B cell (primary cell): ENCODE measurements around the gene ATP6V0E1. TPM values are rescaled to one million over a fixed set of nuclear protein-coding genes. Genes with fewer than 3 reads are reported as not detected.

ENCODE experiments used
- ATAC-seq: fragments of 200-7000 bp; cut with Tn5 transposase; one replicate; pipeline ENCODE4 v1.10.0; 2021; ENCODE audit warnings: low read depth, mild to moderate bottlenecking, moderate number of reproducible peaks, moderate library complexity
- CTCF ChIA-PET: fragments of 350-600 bp; sonication (Branson Sonifier 250); formaldehyde crosslinking; loops from one replicate; lab custom pipeline; 2021; ENCODE audit warnings: antibody characterized with exemption, inconsistent platforms; lab: Charles Lee
- POLR2A ChIA-PET: fragments of 350-600 bp; sonication (Branson Sonifier 250); formaldehyde crosslinking; loops from one replicate; lab custom pipeline; 2021; ENCODE audit warnings: antibody characterized with exemption; lab: Charles Lee
- DNase-seq: peaks from one replicate; pipeline ENCODE4 v3.0.0; 2013
- H2AFZ ChIP-seq: 2 replicates; pipeline ENCODE4 v1.6.1; 2012; ENCODE audit warnings: mild to moderate bottlenecking, low read depth, low read length; ENCODE audit not compliant: insufficient read depth, poor library complexity, severe bottlenecking
- H3K27ac ChIP-seq, 2 donors: 1 replicate in 1 of 2; 2 replicates in 1 of 2; pipeline ENCODE4 v1.5.1; 2012 to 2013; ENCODE audit warnings: low read length in 2 of 2, mild to moderate bottlenecking in 2 of 2, moderate library complexity in 1 of 2
- H3K27me3 ChIP-seq, 4 experiments: fragments of 200-600 bp in 1 of 4; sonication (generic) in 1 of 4; replicated peaks in 1 of 4; 1 replicate in 2 of 4; 2 replicates in 2 of 4; pipeline versions ENCODE4 v1.6.1 to v1.7.0; 2013 to 2016; ENCODE audit warnings: low read length in 3 of 4, mild to moderate bottlenecking in 2 of 4, mixed read lengths in 1 of 4, moderate library complexity in 1 of 4; ENCODE audit not compliant: insufficient read depth in 4 of 4, control insufficient read depth in 3 of 4; ENCODE audit errors: control extremely low read depth in 1 of 4
- H3K36me3 ChIP-seq, 2 experiments: replicated peaks in 1 of 2; 1 replicate in 1 of 2; 2 replicates in 1 of 2; pipeline versions ENCODE4 v1.6.1 to v1.7.1; 2013; ENCODE audit warnings: low read length in 1 of 2; ENCODE audit not compliant: insufficient read depth in 2 of 2, control insufficient read depth in 1 of 2; ENCODE audit errors: control extremely low read depth in 1 of 2, extremely low read depth in 1 of 2
- H3K4me1 ChIP-seq, 2 donors: fragments of 200-600 bp in 1 of 2; sonication (generic) in 1 of 2; 1 replicate in 1 of 2; 2 replicates in 1 of 2; pipeline versions ENCODE4 v1.5.1 to v1.6.1; 2013 to 2017; ENCODE audit warnings: low read length in 2 of 2; ENCODE audit not compliant: control insufficient read depth in 2 of 2, insufficient read depth in 2 of 2
- H3K4me2 ChIP-seq: replicated peaks from 2 replicates; pipeline ENCODE3; 2012; ENCODE audit warnings: mild to moderate bottlenecking, low read depth, low read length; ENCODE audit not compliant: poor library complexity, severe bottlenecking
- H3K4me3 ChIP-seq, 5 experiments: fragments of 200-600 bp in 1 of 5; sonication (generic) in 1 of 5; 1 replicate in 3 of 5; 2 replicates in 2 of 5; pipeline versions ENCODE4 v1.5.1 to v1.7.0; 2011 to 2016; ENCODE audit warnings: low read length in 4 of 5, mild to moderate bottlenecking in 4 of 5, low read depth in 2 of 5, control low read depth in 1 of 5, moderate library complexity in 1 of 5; ENCODE audit not compliant: insufficient read depth in 1 of 5; ENCODE audit errors: control extremely low read depth in 1 of 5, extremely low read depth in 1 of 5
- H3K79me2 ChIP-seq: fragments of 200-600 bp; sonication (generic); one replicate; pipeline ENCODE4 v1.6.0; 2016; ENCODE audit warnings: low read length; ENCODE audit not compliant: control insufficient read depth, insufficient read depth
- H3K9ac ChIP-seq: fragments of 200-600 bp; sonication (generic); 2 replicates; pipeline ENCODE4 v1.6.1; 2017; ENCODE audit warnings: mild to moderate bottlenecking, low read length, moderate library complexity
- H3K9me3 ChIP-seq, 3 donors: one replicate each; pipeline versions ENCODE4 v1.6.1 to v1.7.1; 2013; ENCODE audit warnings: low read length in 2 of 3; ENCODE audit not compliant: control insufficient read depth in 2 of 3, insufficient read depth in 1 of 3; ENCODE audit errors: control extremely low read depth in 1 of 3
- H4K20me1 ChIP-seq: 2 replicates; pipeline ENCODE4 v1.6.0; 2012; ENCODE audit warnings: mild to moderate bottlenecking, low read length; ENCODE audit not compliant: insufficient read depth, control insufficient read depth, poor library complexity, severe bottlenecking
- H3K27ac Mint-ChIP-seq: one replicate; pipeline ENCODE4 v1.8.0; 2021; ENCODE audit warnings: mixed read lengths
- H3K27me3 Mint-ChIP-seq: one replicate; pipeline ENCODE4 v1.8.0; 2021; ENCODE audit warnings: mixed read lengths
- H3K4me1 Mint-ChIP-seq: one replicate; pipeline ENCODE4 v1.8.0; 2021; ENCODE audit warnings: mixed read lengths
- H3K4me3 Mint-ChIP-seq: one replicate; pipeline ENCODE4 v1.8.0; 2021; ENCODE audit warnings: mixed read lengths
- H3K9me3 Mint-ChIP-seq: one replicate; pipeline ENCODE4 v1.8.0; 2022; ENCODE audit warnings: mixed read lengths; ENCODE audit not compliant: insufficient read depth
- CTCF ChIP-seq: fragments of 200-600 bp; IDR thresholded peaks from one replicate; pipeline ENCODE4 v1.8.0; 2022; ENCODE audit warnings: antibody characterized with exemption, mild to moderate bottlenecking
- EZH2 ChIP-seq: IDR thresholded peaks from 2 replicates; pipeline ENCODE4 v1.6.1; 2012; ENCODE audit warnings: borderline replicate concordance, low read depth, mild to moderate bottlenecking, moderate library complexity, low read length; ENCODE audit not compliant: insufficient read depth, poor library complexity, severe bottlenecking
- WGBS: methylation state at CpG from one replicate; pipeline ENCODE4 v1.1.5; 2013; ENCODE audit warnings: missing lambda C conversion rate; ENCODE audit not compliant: insufficient coverage; 5-methylcytosine and 5-hydroxymethylcytosine counted together
- intact Hi-C: fragments of 100-400 bp; cut with micrococcal nuclease; formaldehyde crosslinking; loops from one replicate; pipeline ENCODE4 v1.10.0; 2022
- polyA minus RNA-seq: library from RNA; depleted of rRNA, polyadenylated mRNA; stranded (reverse); fragments of >200 nt; gene quantifications from 2 replicates; pipeline ENCODE4 v1.2.3, GENCODE V29; 2012
- polyA plus RNA-seq: library from polyadenylated mRNA; depleted of rRNA; stranded (reverse); fragments of >200 nt; gene quantifications from 2 replicates; pipeline ENCODE4 v1.2.3, GENCODE V29; 2012
- total RNA-seq, 2 donors: library from RNA; stranded (reverse); fragments of 120-200 nt in 1 of 2; gene quantifications; 1 replicate in 1 of 2; 2 replicates in 1 of 2; pipeline versions ENCODE4 v1.2.3 to v1.2.4, GENCODE V29; 2013 to 2022

Gene ATP6V0E1
- total RNA-seq (116 and 127 TPM in 2 replicates), polyA plus RNA-seq (51.3 and 93.8 TPM in 2 replicates), polyA minus RNA-seq (115 and 135 TPM in 2 replicates)
- 216 TPM for total RNA-seq (2013)

GRCh38 chr5:172983542-172984243, at the start of gene ATP6V0E1:
Gene ATP6V0E1 (plus strand): TSS chr5:172983771. CDS start chr5:172983861, 90 bp downstream.
- intact Hi-C loops, result loop anchor here (1.0 to 5.0 kb wide), 5 partner anchors 24 to 176 kb away; partner anchors contain the start of genes BNIP1, CREBRF and RPL26L1
- H3K4me3 Mint-ChIP-seq, result peak within 1 kb of the TSS; percentile 98
- no peak for TF ChIP-seq CTCF
- Histone ChIP-seq H4K20me1 (peaks cover 37% of the 10 kb centered on the region), H3K36me3 (peaks cover 2 to 25% of the 10 kb centered on the region in 2 experiments), H3K27me3 (no peaks in the 10 kb centered on the region), H3K4me2 (peak within 1 kb of the TSS; percentile 90), H3K9me3 (no peaks in the 10 kb centered on the region), H3K9ac (peak within 1 kb of the TSS; percentile 98), H3K27ac (peak within 1 kb of the TSS; percentile 93 to 97), H3K4me1 (peaks cover 15 to 23% of the 10 kb centered on the region in 2 donors), H3K4me3 (peak within 1 kb of the TSS; percentile 96 to 99 (median 96)), H3K79me2 (peaks cover 75% of the 10 kb centered on the region), H2AFZ (peak within 1 kb of the TSS; percentile 97)
- ATAC-seq (peak; percentile 91), DNase-seq (peak; percentile 94)
- peaks cover 40% of the 10 kb centered on the region for H3K4me1 Mint-ChIP-seq
- POLR2A ChIA-PET, result interaction anchor here (0.5 to 2.3 kb wide), 8 partner anchors 25 to 991 kb away, joined by 3 to 23 read pairs (median 4); partner anchors contain the start of gene RPL26L1
- H3K27ac Mint-ChIP-seq, result peak within 1 kb of the TSS; percentile 99
- WGBS, result under 1% methylated on average over 47 of the region's 49 CpGs
- H3K27me3 Mint-ChIP-seq, result no peaks in the 10 kb centered on the region
- H3K9me3 Mint-ChIP-seq, result no peaks in the 10 kb centered on the region
- CTCF ChIA-PET, result interaction anchor here (0.7 to 2.5 kb wide), 17 partner anchors 11 to 287 kb away, joined by 3 to 19 read pairs (median 5); partner anchors contain the start of genes BNIP1 and RPL26L1

- ATAC-seq (no peak), DNase-seq (no peak)
- intact Hi-C loops, result no loop called here
- Histone ChIP-seq H3K79me2 (peaks cover 6% of the 10 kb centered on the region), H4K20me1 (no peaks in the 10 kb centered on the region), H3K4me2 (no peak overlapping the region), H3K27me3 (no peaks in the 10 kb centered on the region), H2AFZ (no peak overlapping the region), H3K4me3 (no peak overlapping the region), H3K9ac (no peak overlapping the region), H3K4me1 (peaks cover 0 to 6% of the 10 kb centered on the region in 2 donors), H3K36me3 (peaks cover 0 to 58% of the 10 kb centered on the region in 2 experiments), H3K9me3 (no peaks in the 10 kb centered on the region), H3K27ac (no peak overlapping the region)
- H3K27ac Mint-ChIP-seq, result no peak overlapping the region
- H3K9me3 Mint-ChIP-seq, result no peaks in the 10 kb centered on the region
- ChIA-PET CTCF (interaction anchor here (0.6 to 13.5 kb wide), 6 partner anchors 20 to 269 kb away, joined by 3 to 368 read pairs (median 12); no protein-coding TSS in a partner anchor), POLR2A (no interaction called here)
- TF ChIP-seq EZH2, result no peak
- no peak for TF ChIP-seq CTCF
- no peak overlapping the region for H3K4me3 Mint-ChIP-seq
- no peaks in the 10 kb centered on the region for H3K27me3 Mint-ChIP-seq
- peaks cover 16% of the 10 kb centered on the region for H3K4me1 Mint-ChIP-seq
- WGBS, result 96% methylated on average over 13 of the region's 14 CpGs
These were observed 48.5 kb upstream of the ATP6V0E1 start for GRCh38 chr5:172935096-172935495.
